NCI-H187 (cell line): ENCODE data around the gene HYDIN.

ENCODE experiments used
- DNase-seq, 2 experiments: peaks; one replicate each; lab custom pipeline; 2025; lab: John Stamatoyannopoulos, UW

Gene HYDIN

DNA sequence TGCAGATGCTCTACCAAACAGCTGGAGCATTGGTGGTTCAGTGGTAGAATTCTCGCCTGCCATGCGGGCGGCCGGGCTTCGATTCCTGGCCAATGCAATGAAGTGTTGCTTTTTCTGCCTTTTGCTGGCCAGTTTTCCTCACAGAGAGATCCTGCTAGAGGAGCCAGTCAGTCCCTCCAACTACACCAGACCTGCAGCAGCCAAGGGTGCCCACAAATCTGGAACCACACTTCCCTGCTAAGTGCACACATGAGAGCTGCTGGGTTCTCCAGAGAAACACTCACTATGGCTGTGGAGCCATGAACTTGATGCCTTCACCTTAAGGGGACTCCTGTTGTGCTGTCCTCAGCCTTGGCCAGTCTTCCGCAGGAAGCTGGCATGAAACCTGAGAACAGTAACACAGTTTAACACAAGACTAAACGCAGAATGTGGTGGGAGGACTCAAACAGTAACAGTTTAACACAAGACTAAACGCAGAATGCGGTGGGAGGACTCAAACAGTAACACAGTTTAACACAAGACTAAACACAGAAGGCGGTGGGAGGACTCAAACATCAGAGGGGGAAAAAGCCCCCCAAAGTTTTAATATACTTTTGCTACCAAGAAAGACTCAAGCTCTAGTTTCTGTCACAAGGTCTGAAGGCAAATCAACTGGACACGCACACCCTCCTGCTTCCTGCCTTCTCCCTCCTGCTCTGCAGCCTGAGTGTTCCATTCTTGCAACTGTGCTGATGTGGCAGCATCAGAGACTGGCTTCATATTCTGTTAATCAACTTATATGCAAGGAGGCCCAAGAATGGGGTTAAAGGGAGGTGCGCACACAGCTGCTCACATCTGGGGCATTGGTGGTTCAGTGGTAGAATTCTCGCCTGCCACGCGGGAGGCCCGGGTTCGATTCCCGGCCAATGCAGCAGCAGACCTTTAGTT, 441.6 kb downstream of the HYDIN start:
- DNase-seq: no peak

DNA sequence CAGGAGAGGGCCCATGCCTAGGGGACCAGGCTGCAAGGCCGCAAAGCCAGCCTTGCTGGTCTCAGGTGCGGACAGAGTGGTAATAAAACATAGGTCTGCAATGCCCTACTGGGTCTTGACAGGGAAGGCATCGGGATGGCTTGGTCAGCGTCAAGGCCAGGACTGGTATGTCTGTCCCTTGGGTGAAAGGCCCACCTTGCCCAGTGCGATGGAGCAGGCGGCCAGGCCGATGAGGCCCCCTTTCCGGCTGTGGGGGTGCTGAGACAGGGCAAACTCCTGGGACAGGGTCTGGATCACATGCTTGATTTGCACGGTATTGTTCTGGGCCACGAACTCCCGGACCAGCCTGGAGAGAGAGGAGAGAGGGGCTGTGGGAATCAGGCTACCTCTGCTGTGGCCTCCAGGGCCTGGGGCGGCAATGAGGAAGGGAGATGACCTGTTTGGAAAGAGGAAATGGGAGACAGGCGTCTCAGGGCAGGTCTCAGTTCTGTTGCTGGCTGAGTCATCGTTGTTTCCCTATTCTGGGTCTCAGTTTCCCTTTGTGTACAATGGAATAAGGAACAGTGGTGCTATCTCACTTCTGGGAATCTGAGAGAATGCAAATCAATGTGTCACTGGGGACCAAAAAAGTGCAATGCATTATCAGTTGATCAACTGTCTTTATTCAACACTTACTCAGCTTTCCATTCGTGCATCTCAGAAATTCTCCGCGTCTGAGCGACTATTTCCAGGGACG, 444.3 kb downstream of the HYDIN start:
- DNase-seq: no peak

DNA sequence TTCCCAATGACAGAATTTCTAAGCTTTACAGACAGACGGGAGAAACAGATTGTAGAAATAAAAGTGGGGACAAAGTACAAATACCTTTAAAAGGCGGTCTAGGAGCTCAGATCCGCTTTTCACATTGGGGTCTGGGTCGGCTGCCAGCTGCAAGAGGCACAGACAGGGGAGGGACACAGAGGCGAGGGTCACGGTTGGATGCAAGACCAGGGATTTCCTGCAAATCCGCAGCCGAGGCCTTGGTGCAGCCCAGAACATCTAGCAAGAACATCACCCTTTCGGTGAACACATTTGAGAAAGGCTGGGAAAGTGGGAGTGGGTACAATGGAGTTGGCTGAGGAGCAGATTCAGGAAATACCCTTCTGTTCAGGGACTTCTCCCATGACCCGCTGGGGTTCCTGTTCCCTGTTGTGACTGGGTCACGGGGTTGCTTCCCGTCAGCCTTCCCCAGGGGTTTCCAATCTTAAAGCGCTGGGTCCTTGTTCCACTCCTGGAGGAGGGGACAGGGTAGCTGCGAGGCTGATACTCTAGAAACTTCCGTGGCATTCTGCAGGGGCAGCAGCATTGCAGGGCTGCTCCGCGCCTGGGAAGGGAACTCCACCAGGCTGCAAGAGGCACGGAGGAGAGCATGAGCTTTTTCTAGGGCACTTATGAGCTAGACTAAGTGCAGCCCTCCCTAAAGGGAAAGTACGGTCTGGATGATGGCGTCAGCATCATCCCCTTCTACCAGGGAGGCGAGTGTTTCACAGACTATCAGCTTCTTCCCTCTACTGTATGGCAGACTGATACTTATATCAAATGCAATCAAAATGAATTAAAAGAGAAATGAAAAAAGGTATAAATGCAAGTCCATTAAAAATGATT, 445.6 kb downstream of the HYDIN start:
- DNase-seq: no peak

GRCh38 chr16:70782237-70782636, 448.3 kb downstream of the HYDIN start:
- no peak for DNase-seq

GRCh38 chr16:70781800-70782199, 448.7 kb downstream of the HYDIN start:
- no peak for DNase-seq

GRCh38 chr16:70780546-70780945, 450.0 kb downstream of the HYDIN start:
- no peak for DNase-seq

DNA sequence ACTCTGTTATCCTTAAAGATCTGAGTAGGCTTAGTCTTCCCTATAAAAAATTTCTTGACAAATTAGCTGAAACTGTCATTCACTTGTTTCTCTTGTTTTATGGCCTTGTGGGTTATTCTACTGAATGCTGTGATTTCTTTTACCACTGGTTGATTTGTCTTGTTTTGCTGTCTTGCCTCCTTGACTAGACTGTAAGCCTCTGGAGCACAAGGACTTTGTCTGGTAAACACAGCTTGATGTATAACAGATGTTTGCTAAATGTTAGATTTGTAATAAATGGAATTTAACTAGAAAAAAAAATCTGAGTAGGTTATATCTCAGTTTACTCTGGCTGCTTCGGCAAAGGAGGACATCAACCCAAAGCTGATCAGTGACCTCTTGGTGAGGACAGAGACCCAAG, 451.2 kb downstream of the HYDIN start:
- no peak for DNase-seq

DNA sequence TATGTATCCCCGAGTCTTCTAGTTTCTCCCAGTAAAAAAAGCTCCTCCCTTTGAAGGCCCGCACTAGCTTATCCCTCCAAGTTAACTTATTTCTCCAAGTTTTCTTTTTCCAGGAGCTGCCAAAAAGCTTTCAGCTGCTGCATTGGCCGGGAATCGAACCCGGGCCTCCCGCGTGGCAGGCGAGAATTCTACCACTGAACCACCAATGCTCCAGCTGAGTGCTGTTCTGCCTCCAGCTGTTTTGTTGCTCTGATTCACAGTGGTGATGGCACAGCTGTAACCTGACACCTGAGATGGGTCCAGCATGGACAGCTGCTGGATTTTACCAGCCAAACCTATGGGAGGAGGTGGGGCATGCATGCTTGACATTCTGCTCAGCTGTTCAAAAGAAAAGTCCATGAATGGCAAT, 451.6 kb downstream of the HYDIN start:
- peak; percentile 18 to 24 for DNase-seq

DNA sequence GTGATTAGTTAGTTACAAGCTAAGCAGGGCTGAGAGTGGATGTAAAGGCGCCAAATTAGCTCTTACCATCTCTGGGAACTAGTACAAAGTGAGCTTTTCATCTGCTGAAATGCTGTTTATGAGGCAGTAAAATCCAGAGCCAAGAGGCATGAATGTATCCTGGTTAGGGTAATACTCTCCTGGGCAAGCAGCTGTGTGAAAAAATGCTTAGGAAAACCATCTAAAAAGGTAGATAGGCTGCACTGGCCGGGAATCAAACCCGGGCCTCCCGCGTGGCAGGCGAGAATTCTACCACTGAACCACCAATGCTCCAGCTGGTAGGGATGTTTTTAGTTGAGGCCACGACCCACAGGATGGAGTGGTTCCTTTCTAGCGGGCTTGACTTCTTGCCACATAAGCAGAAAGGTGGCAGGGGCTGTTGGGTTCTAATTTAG, 452.5 kb downstream of the HYDIN start:
- no peak for DNase-seq

- no peak for DNase-seq
Measured at GRCh38 chr16:70777496-70777895, 453.0 kb downstream of the HYDIN start.

- DNase-seq: no peak
Measured at GRCh38 chr16:70775399-70775798, 455.1 kb downstream of the HYDIN start.

DNA sequence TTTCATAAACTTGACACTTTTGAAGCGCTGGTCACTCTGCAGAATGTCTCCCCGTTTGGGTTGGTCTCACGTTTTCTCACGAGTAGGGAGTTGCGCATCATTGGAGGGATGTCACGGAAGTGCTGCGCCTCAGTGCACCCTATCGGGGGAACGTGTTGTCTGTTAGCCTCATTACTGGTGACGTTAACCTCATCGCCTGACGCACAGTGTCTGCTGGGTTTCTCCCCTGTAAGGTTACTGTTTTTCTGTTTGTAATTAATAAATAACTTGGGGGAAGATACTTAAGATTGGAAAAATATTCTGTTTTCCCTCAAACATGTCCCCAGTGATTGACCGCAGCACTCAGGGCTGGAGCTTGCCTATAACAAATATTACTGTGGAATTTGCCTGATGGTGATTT, 456.3 kb downstream of the HYDIN start:
- DNase-seq: no peak

- DNase-seq: no peak
Measured at GRCh38 chr16:70772493-70772892, 458.0 kb downstream of the HYDIN start.

GRCh38 chr16:70770626-70771552, 459.6 kb downstream of the HYDIN start:
- DNase-seq: no peak

- DNase-seq: no peak
Measured at GRCh38 chr16:70770291-70770625, 460.3 kb downstream of the HYDIN start.

GRCh38 chr16:70769761-70770160, 460.8 kb downstream of the HYDIN start:
- DNase-seq: no peak

DNA sequence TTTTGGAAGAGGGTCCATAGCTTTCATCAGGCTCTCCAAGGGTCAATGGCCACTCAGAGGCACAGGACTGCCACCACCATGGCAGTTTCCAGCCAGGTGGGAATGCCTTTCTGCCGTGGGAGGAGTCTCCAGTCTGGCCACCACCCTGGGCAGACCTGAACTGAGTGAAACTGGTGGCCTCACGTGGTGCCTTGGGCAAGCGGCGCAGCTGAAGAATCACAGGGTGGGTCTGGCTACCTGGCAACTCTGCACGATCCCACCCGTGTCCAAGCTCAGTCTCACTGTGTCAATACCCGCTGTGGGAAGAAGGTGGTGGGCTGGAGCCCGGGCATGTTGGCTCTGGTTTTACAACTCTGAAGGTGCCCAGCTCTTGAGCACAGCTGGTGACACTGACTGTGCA, 461.4 kb downstream of the HYDIN start:
- DNase-seq: no peak

- DNase-seq: no peak
Measured at GRCh38 chr16:70768203-70768580, 462.3 kb downstream of the HYDIN start.

- no peak for DNase-seq
Measured at GRCh38 chr16:70767377-70768202, 462.9 kb downstream of the HYDIN start.

DNA sequence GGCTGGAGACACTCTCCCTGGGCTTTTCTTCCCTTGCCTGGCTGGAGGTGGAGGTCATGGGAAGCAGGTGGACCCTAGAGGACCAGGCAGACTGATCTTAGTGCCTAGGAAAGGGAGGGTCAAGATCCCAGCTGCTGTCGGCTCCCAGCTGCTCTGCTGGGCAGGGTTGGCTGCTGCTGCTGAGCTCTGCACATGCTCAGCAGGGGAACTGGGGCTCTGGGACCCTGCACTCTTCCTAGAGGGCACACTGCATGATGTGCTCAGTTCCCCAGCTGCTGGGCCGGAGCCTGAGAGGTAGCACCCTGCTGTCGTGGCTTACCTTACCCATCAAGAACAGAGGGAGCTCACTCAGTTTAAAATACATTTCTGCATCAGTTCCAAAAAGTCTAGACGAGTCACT, 463.9 kb downstream of the HYDIN start:
- no peak for DNase-seq
